Hepatocyte (in vitro differentiated cells): ENCODE data around the gene TWNK.

Experiments used
- EZH2 ChIP-seq: fragments of 200-600 bp; sonication (generic); IDR thresholded peaks from 2 replicates; pipeline ENCODE4 v1.6.1; 2016; ENCODE audit warnings: antibody characterized with exemption, mild to moderate bottlenecking, borderline replicate concordance
- EZH2phosphoT487 ChIP-seq: fragments of 200-600 bp; sonication (generic); IDR thresholded peaks from one replicate; pipeline ENCODE4 v1.6.1; 2018; ENCODE audit warnings: antibody characterized with exemption, mild to moderate bottlenecking, low read depth, moderate library complexity; ENCODE audit not compliant: unreplicated experiment, severe bottlenecking
- TF ChIP-seq, protein P1 (sequence below): fragments of 200-600 bp; sonication (generic); IDR thresholded peaks from 2 replicates; pipeline ENCODE4 v1.5.1; 2016; ENCODE audit warnings: antibody characterized with exemption, mild to moderate bottlenecking; ENCODE audit not compliant: poor library complexity

DNA sequence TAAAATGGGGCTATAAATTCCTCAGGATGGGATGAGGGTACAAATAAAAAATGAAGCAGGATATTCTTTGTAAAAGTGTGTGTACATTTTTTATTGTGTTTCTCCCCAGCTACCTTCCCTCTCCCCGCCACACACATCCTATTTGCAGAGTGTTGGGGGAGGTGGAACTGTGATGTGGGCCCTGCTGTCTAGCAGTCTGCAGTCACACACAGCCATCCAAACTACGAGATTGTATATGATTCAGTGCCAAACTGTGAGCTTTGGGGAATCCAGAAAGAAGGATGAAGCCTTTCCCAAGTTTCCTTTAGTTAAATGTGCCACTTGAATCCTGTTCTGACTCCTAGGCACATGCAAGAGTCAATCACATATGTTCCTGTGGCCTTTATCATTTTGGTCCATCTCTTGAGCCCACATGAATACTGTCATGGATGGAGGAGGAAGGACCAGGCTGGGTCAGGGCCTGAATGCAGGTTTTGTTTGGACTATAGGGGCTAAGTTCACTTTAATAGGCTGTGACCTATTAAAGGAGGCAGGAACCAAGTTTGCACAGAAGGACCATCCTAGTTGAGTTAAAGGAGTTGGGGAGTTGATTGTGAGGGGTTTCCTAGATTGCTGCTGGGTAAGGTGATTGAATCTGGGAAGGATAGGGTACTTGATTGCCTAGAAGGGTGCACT is 19.1 kb upstream of the TWNK start:
- TF ChIP-seq, protein P1, sequence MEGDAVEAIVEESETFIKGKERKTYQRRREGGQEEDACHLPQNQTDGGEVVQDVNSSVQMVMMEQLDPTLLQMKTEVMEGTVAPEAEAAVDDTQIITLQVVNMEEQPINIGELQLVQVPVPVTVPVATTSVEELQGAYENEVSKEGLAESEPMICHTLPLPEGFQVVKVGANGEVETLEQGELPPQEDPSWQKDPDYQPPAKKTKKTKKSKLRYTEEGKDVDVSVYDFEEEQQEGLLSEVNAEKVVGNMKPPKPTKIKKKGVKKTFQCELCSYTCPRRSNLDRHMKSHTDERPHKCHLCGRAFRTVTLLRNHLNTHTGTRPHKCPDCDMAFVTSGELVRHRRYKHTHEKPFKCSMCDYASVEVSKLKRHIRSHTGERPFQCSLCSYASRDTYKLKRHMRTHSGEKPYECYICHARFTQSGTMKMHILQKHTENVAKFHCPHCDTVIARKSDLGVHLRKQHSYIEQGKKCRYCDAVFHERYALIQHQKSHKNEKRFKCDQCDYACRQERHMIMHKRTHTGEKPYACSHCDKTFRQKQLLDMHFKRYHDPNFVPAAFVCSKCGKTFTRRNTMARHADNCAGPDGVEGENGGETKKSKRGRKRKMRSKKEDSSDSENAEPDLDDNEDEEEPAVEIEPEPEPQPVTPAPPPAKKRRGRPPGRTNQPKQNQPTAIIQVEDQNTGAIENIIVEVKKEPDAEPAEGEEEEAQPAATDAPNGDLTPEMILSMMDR, result no peak
- TF ChIP-seq EZH2 (no peak), EZH2phosphoT487 (no peak)
